NB4 (cell line): Measurements from ENCODE around the gene GPATCH4.

Experiments used
- DNase-seq: peaks from one replicate; pipeline ENCODE4 v3.0.0; 2010; ENCODE audit warnings: low read depth
- H3K4me3 ChIP-seq: one replicate; pipeline ENCODE4 v1.5.1; 2011; ENCODE audit warnings: mild to moderate bottlenecking, low read depth, low read length, moderate library complexity
- MYC ChIP-seq: IDR thresholded peaks from 2 replicates; pipeline ENCODE4 v1.6.1; 2011; ENCODE audit warnings: low read depth, low read length
- POLR2A ChIP-seq: IDR thresholded peaks from 2 replicates; pipeline ENCODE4 v1.6.1; 2011; ENCODE audit warnings: mild to moderate bottlenecking; ENCODE audit not compliant: insufficient read length; ENCODE audit errors: extremely low read depth
- TF ChIP-seq, protein P1 (sequence below): IDR thresholded peaks from one replicate; pipeline ENCODE4 v1.5.1; 2012; ENCODE audit warnings: low read depth, low read length
- TF ChIP-seq, protein P2 (sequence below): IDR thresholded peaks from 2 replicates; pipeline ENCODE4 v1.6.1; 2011; ENCODE audit warnings: low read depth, low read length

Gene GPATCH4

DNA sequence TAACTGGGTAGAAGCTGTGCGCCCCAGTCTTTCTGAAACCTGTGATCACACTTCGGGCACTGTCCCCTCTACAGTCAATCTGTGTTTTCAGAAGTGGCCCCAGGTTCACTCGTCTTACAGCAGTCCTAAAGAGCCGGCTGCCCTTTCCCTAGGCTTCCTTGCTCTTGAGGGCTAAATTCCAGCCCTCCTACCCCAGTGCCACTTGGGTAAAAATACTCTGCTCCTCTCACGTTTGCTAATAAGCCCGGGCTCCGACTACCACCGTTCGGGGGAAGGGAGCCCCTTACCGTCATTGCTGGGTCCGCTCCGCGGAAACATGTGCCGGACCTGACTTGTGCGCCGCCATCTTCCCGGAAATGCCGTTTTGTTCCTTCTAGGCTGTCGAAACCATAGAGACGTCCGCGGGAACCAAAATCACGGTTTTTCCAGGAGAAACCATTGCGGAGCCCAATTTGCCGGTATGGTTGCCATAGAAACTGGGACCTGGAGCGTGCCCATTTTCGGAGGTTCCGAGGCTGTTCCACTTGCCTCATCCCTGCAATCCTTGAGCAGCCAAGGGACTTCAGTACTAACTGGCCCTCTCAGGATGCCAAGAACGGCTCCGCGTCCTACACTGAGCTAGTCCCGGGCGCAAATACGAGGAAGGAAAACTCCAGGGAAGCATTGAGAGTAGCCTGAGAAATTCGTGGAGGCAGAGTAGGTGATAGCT is at the start of gene GPATCH4:
TSS of gene GPATCH4 (minus strand) at position 358 of the 709 bp plus-strand sequence.
- DNase-seq, result peak; percentile 84
- TF ChIP-seq MYC (peak; percentile 98), POLR2A (peak; percentile 65)
- TF ChIP-seq, protein P1, sequence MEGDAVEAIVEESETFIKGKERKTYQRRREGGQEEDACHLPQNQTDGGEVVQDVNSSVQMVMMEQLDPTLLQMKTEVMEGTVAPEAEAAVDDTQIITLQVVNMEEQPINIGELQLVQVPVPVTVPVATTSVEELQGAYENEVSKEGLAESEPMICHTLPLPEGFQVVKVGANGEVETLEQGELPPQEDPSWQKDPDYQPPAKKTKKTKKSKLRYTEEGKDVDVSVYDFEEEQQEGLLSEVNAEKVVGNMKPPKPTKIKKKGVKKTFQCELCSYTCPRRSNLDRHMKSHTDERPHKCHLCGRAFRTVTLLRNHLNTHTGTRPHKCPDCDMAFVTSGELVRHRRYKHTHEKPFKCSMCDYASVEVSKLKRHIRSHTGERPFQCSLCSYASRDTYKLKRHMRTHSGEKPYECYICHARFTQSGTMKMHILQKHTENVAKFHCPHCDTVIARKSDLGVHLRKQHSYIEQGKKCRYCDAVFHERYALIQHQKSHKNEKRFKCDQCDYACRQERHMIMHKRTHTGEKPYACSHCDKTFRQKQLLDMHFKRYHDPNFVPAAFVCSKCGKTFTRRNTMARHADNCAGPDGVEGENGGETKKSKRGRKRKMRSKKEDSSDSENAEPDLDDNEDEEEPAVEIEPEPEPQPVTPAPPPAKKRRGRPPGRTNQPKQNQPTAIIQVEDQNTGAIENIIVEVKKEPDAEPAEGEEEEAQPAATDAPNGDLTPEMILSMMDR, result no peak
- TF ChIP-seq, protein P2, sequence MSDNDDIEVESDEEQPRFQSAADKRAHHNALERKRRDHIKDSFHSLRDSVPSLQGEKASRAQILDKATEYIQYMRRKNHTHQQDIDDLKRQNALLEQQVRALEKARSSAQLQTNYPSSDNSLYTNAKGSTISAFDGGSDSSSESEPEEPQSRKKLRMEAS, result peak; percentile 97
- peak within 1 kb of the TSS; percentile 97 for H3K4me3 ChIP-seq

DNA sequence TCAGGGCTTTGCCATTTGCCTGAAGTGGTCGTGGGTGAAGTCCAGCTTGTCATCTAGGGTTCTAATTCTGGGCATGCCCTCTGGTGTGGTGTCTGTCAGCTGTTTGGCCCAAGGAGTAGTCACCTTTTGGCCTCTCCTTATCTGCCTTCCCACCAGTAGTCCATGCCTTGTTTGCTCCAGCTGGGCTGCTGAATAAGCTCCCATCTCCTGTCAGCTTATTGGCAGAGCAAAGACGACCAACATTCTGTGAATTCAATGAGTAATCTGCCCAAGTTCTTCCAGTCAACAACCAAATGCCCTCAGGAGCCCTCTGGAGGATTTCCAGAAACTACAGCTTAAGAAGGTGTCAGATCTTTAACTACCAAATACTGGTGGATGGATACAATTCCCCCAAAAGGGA is 47.7 kb upstream of the GPATCH4 start:
- no peak for DNase-seq
- H3K4me3 ChIP-seq, result no peak overlapping the region
- no peak for TF ChIP-seq POLR2A
- TF ChIP-seq, protein P2, result no peak
- TF ChIP-seq, protein P1, result no peak
- TF ChIP-seq MYC, result no peak

DNA sequence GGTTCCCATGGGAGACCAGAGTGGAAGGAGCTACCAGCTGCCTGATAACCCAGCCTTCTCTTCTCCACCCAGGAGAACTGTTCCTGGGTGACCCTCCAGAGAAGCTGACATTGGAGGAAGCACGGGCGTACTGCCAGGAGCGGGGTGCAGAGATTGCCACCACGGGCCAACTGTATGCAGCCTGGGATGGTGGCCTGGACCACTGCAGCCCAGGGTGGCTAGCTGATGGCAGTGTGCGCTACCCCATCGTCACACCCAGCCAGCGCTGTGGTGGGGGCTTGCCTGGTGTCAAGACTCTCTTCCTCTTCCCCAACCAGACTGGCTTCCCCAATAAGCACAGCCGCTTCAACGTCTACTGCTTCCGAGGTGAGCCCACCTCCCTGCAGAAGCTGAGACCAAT is 47.2 kb upstream of the GPATCH4 start:
- TF ChIP-seq, protein P2, result no peak
- TF ChIP-seq MYC (no peak), POLR2A (no peak)
- TF ChIP-seq, protein P1, result no peak
- DNase-seq, result no peak
- H3K4me3 ChIP-seq, result no peak overlapping the region

DNA sequence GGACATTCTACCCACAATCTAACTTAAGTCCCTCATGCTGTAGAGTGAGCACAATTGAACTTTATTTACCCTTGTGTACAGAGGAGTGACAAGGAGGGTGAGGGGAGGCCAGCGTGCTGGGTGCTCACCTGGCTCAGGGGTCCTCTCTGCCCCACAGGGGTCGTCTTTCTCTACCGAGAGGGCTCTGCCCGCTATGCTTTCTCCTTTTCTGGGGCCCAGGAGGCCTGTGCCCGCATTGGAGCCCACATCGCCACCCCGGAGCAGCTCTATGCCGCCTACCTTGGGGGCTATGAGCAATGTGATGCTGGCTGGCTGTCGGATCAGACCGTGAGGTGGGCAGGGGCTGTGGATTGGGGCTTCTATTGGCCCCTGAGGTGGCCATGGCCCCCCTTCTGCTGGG is 46.1 kb upstream of the GPATCH4 start:
- TF ChIP-seq, protein P1, result no peak
- no peak for TF ChIP-seq POLR2A
- TF ChIP-seq, protein P2, result no peak
- no peak for TF ChIP-seq MYC
- no peak for DNase-seq
- no peak overlapping the region for H3K4me3 ChIP-seq

DNA sequence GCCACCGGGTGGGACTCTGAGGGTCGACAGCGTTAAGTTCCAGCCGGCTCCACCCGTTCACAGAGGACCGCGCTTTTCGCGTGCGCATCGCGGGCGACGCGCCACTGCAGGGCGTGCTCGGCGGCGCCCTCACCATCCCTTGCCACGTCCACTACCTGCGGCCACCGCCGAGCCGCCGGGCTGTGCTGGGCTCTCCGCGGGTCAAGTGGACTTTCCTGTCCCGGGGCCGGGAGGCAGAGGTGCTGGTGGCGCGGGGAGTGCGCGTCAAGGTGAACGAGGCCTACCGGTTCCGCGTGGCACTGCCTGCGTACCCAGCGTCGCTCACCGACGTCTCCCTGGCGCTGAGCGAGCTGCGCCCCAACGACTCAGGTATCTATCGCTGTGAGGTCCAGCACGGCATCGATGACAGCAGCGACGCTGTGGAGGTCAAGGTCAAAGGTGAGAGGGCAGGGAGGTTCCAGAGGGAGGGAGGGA is 45.5 kb upstream of the GPATCH4 start:
- no peak for DNase-seq
- H3K4me3 ChIP-seq, result no peak overlapping the region
- TF ChIP-seq POLR2A, result no peak
- no peak for TF ChIP-seq MYC
- TF ChIP-seq, protein P2, result no peak
- TF ChIP-seq, protein P1, result no peak
